ENCODE measurements around the gene CNOT1. TPM values are rescaled to one million over a fixed set of nuclear protein-coding genes. Genes with fewer than 3 reads are reported as not detected.

Gene CNOT1
- total RNA-seq, 2 donors from 2014 or later, result 54.3 to 63.2 TPM

GRCh38 chr16:58507195-58507962, 122.2 kb downstream of the CNOT1 start:
- TF ChIP-seq CTCF (IDR thresholded peaks at IDR 0.05), result no peak
- DNase-seq (ENCODE audit: low spot score), result no peak
- Histone ChIP-seq H3K27me3 (no peaks in the 10 kb centered on the region), H3K4me1 (no peaks in the 10 kb centered on the region), H3K27ac (no peak overlapping the region), H3K36me3 (peaks cover 42% of the 10 kb centered on the region), H3K9me3 (no peaks in the 10 kb centered on the region), H3K4me3 (no peak overlapping the region)

- Histone ChIP-seq H3K36me3 (peaks cover 42% of the 10 kb centered on the region), H3K4me3 (no peak overlapping the region), H3K27ac (no peak overlapping the region), H3K4me1 (peaks cover 0 to 3% of the 10 kb centered on the region in 2 donors), H3K27me3 (no peaks in the 10 kb centered on the region), H3K9me3 (no peaks in the 10 kb centered on the region)
- no peak for TF ChIP-seq CTCF (IDR thresholded peaks at IDR 0.05)
- DNase-seq (ENCODE audit: low spot score), result no peak
These were observed 123.1 kb downstream of the CNOT1 start for GRCh38 chr16:58506241-58507194.

- no peak for TF ChIP-seq CTCF (IDR thresholded peaks at IDR 0.05)
- peaks cover 40% of the 10 kb centered on the region for H3K36me3 ChIP-seq
- DNase-seq (ENCODE audit: low spot score), result no peak
- no peaks in the 10 kb centered on the region for H3K27me3 ChIP-seq
- H3K27ac ChIP-seq, result no peak overlapping the region
- peaks cover 0 to 20% of the 10 kb centered on the region in 2 donors for H3K4me1 ChIP-seq
- H3K4me3 ChIP-seq, result no peak overlapping the region
- no peaks in the 10 kb centered on the region for H3K9me3 ChIP-seq
These were observed 125.5 kb downstream of the CNOT1 start for GRCh38 chr16:58503863-58504688.

- H3K27me3 ChIP-seq, result no peaks in the 10 kb centered on the region
- DNase-seq (ENCODE audit: low spot score), result no peak
These were observed 126.3 kb downstream of the CNOT1 start for GRCh38 chr16:58503166-58503862.

More at GRCh38 chr16:58503166-58503862, 126.3 kb downstream of the CNOT1 start:
- Histone ChIP-seq H3K4me1 (peaks cover 0 to 20% of the 10 kb centered on the region in 2 donors), H3K9me3 (no peaks in the 10 kb centered on the region), H3K4me3 (no peak overlapping the region), H3K27ac (no peak overlapping the region), H3K36me3 (peaks cover 32% of the 10 kb centered on the region)
- no peak for TF ChIP-seq CTCF (IDR thresholded peaks at IDR 0.05)
